MM.1S (cell line): ENCODE data around the gene FOXP2.

ENCODE experiments used
- DNase-seq: peaks from one replicate; pipeline ENCODE4 v3.0.0-alpha.2; 2015
- H2AFZ ChIP-seq: fragments of 300-600 bp; sonication (generic); 2 replicates; pipeline ENCODE4 v1.6.0; 2016; ENCODE audit warnings: antibody characterized with exemption, low read length
- H3F3A ChIP-seq: fragments of 300-600 bp; sonication (generic); 2 replicates; pipeline ENCODE4 v1.6.1; 2016; ENCODE audit warnings: mild to moderate bottlenecking, antibody characterized with exemption, low read length, moderate library complexity, mixed read lengths; ENCODE audit not compliant: insufficient read depth
- H3K27ac ChIP-seq: fragments of 300-600 bp; sonication (generic); 2 replicates; pipeline ENCODE4 v1.5.1; 2016; ENCODE audit warnings: mild to moderate bottlenecking, low read length
- H3K27me3 ChIP-seq: fragments of 300-600 bp; sonication (generic); replicated peaks from 2 replicates; pipeline ENCODE4 v1.6.0; 2016; ENCODE audit warnings: low read length; ENCODE audit not compliant: insufficient read depth
- H3K36me3 ChIP-seq: fragments of 300-600 bp; sonication (generic); replicated peaks from 2 replicates; pipeline ENCODE4 v1.6.1; 2016; ENCODE audit warnings: mild to moderate bottlenecking, low read length, mixed read lengths; ENCODE audit not compliant: insufficient read depth
- H3K4me1 ChIP-seq: fragments of 300-600 bp; sonication (generic); 2 replicates; pipeline ENCODE4 v1.6.1; 2016; ENCODE audit warnings: low read length, mixed read lengths
- H3K4me2 ChIP-seq: fragments of 300-600 bp; sonication (generic); 2 replicates; pipeline ENCODE4 v1.6.0; 2016; ENCODE audit warnings: low read depth, low read length
- H3K4me3 ChIP-seq: fragments of 300-600 bp; sonication (generic); 2 replicates; pipeline ENCODE4 v1.5.1; 2016; ENCODE audit warnings: low read length, mixed read lengths
- H3K79me2 ChIP-seq: fragments of 300-600 bp; sonication (generic); 2 replicates; pipeline ENCODE4 v1.6.1; 2016; ENCODE audit warnings: mixed run types, low read length, mixed read lengths
- H3K9ac ChIP-seq: fragments of 300-600 bp; sonication (generic); 2 replicates; pipeline ENCODE4 v1.6.1; 2016; ENCODE audit warnings: low read length, mixed read lengths
- H3K9me2 ChIP-seq: fragments of 300-600 bp; sonication (generic); replicated peaks from 2 replicates; pipeline ENCODE4 v1.6.1; 2016; ENCODE audit warnings: mild to moderate bottlenecking, low read length, mixed read lengths; ENCODE audit not compliant: insufficient read depth
- H3K9me3 ChIP-seq: fragments of 300-600 bp; sonication (generic); replicated peaks from 2 replicates; pipeline ENCODE4 v1.6.1; 2016; ENCODE audit warnings: mild to moderate bottlenecking, low read length, mixed read lengths; ENCODE audit not compliant: insufficient read depth
- H4K20me1 ChIP-seq: fragments of 300-600 bp; sonication (generic); 2 replicates; pipeline ENCODE4 v1.6.1; 2016; ENCODE audit warnings: mild to moderate bottlenecking, low read length, moderate library complexity, mixed read lengths; ENCODE audit not compliant: insufficient read depth
- CTCF ChIP-seq: fragments of 300-600 bp; sonication (generic); IDR thresholded peaks from 2 replicates; pipeline ENCODE4 v1.5.1; 2016; ENCODE audit warnings: antibody characterized with exemption, low read length, mixed read lengths
- EZH2 ChIP-seq: fragments of 300-600 bp; sonication (generic); optimal IDR thresholded peaks from 2 replicates; pipeline ENCODE3; 2017; ENCODE audit warnings: low read depth, mild to moderate bottlenecking, antibody characterized with exemption, low read length, mixed read lengths
- EZH2phosphoT487 ChIP-seq: fragments of 300-600 bp; sonication (generic); IDR thresholded peaks from 2 replicates; pipeline ENCODE4 v1.6.1; 2018; ENCODE audit warnings: antibody characterized with exemption, low read length

The FOXP2 gene

GRCh38 chr7:114722562-114722961 is 307.9 kb downstream of the FOXP2 start:
- H3K9ac ChIP-seq, result no peak overlapping the region
- no peaks in the 10 kb centered on the region for H3K9me2 ChIP-seq
- H4K20me1 ChIP-seq, result no peaks in the 10 kb centered on the region
- no peaks in the 10 kb centered on the region for H3F3A ChIP-seq
- no peak for DNase-seq
- H3K4me1 ChIP-seq, result no peaks in the 10 kb centered on the region
- H3K36me3 ChIP-seq, result no peaks in the 10 kb centered on the region
- H3K4me3 ChIP-seq, result no peak overlapping the region
- H3K27ac ChIP-seq, result no peak overlapping the region
- TF ChIP-seq EZH2 (no peak), CTCF (no peak), EZH2phosphoT487 (no peak)
- no peak overlapping the region for H2AFZ ChIP-seq
- H3K79me2 ChIP-seq, result no peaks in the 10 kb centered on the region
- H3K9me3 ChIP-seq, result no peaks in the 10 kb centered on the region
- H3K27me3 ChIP-seq, result no peaks in the 10 kb centered on the region
- no peak overlapping the region for H3K4me2 ChIP-seq

GRCh38 chr7:114723308-114723707 is 308.7 kb downstream of the FOXP2 start:
- H3K9ac ChIP-seq, result no peak overlapping the region
- H3K36me3 ChIP-seq, result no peaks in the 10 kb centered on the region

GRCh38 chr7:114740095-114740494 is 325.5 kb downstream of the FOXP2 start:
- TF ChIP-seq CTCF, result no peak
- TF ChIP-seq EZH2phosphoT487, result no peak
- TF ChIP-seq EZH2, result no peak
- Histone ChIP-seq H2AFZ (no peak overlapping the region), H3K4me2 (no peak overlapping the region), H3K27me3 (no peaks in the 10 kb centered on the region), H3K4me1 (no peaks in the 10 kb centered on the region), H3K36me3 (no peaks in the 10 kb centered on the region), H3K9ac (no peak overlapping the region), H3K4me3 (no peak overlapping the region), H3F3A (no peaks in the 10 kb centered on the region), H3K9me2 (no peaks in the 10 kb centered on the region), H4K20me1 (no peaks in the 10 kb centered on the region), H3K79me2 (no peaks in the 10 kb centered on the region), H3K27ac (no peak overlapping the region), H3K9me3 (no peaks in the 10 kb centered on the region)
- no peak for DNase-seq

More at GRCh38 chr7:114723308-114723707, 308.7 kb downstream of the FOXP2 start:
- Histone ChIP-seq H3K9me2 (no peaks in the 10 kb centered on the region), H3K9me3 (no peaks in the 10 kb centered on the region), H3K27ac (no peak overlapping the region), H3K4me3 (no peak overlapping the region), H3K27me3 (no peaks in the 10 kb centered on the region), H3K79me2 (no peaks in the 10 kb centered on the region), H4K20me1 (no peaks in the 10 kb centered on the region), H2AFZ (no peak overlapping the region), H3F3A (no peaks in the 10 kb centered on the region), H3K4me1 (no peaks in the 10 kb centered on the region), H3K4me2 (no peak overlapping the region)
- TF ChIP-seq CTCF, result no peak
- TF ChIP-seq EZH2phosphoT487, result no peak
- TF ChIP-seq EZH2, result no peak
- no peak for DNase-seq
